ENCODE measurements around the gene ATP1B3. TPM values are rescaled to one million over a fixed set of nuclear protein-coding genes. Genes with fewer than 3 reads are reported as not detected.
A peak's percentile ranks its signal among the peaks of the same experiment; 100 is the strongest.

ATP1B3 gene
- total RNA-seq, 1 experiment from 2014 or later: 250 TPM

DNA sequence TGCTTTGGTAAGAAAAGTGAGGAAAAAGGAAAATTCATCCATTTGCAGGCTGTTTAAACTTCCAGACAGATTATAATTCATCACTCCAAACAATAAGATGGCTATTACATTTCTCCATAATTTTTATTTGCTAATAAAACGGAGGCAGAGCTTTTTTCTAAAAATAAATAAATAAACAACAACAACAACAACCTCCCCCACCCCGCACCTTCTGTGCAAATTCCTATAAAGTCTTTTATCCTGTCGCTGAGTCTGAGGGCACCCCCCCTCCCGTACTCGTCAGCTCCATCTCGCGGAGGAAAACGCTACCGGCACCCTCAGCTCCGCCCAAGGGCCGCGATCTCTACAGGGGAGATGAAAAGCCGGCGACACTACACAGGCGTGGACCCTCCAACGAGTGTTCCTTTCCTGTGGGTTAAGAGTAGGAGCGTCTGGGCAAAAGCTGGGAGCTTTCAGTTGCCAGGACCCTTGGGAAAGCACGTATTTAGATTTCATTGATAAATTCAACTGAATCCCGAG lies 1.0 kb upstream of the ATP1B3 start:
- no CpG with 5 or more reads among the region's 19 CpGs for WGBS (ENCODE audit: extremely low coverage, insufficient read length, low lambda C conversion rate)
- Histone ChIP-seq H3K18ac (ENCODE audit: insufficient read length, low read depth, low read length) (peak overlapping the region; percentile 45), H4K5ac (ENCODE audit: insufficient read length, low read depth, low read length) (no peak overlapping the region), H3K27me3 (ENCODE audit: insufficient read depth, low read length) (no peaks in the 10 kb centered on the region), H3K79me2 (ENCODE audit: insufficient read depth, low read length) (peaks cover 18% of the 10 kb centered on the region), H2BK120ac (ENCODE audit: low read depth, low read length, poor library complexity, severe bottlenecking) (peak overlapping the region; percentile 10), H2AK5ac (ENCODE audit: insufficient read length, low read length) (no peak overlapping the region), H2BK15ac (ENCODE audit: low read depth, low read length) (no peak overlapping the region), H3K4ac (ENCODE audit: low read depth, low read length) (no peak overlapping the region; the same call in 1 of the 2 replicates), H2BK5ac (ENCODE audit: insufficient read length, low read length) (no peak overlapping the region), H2BK20ac (ENCODE audit: low read depth, low read length, poor library complexity, severe bottlenecking) (no peak overlapping the region), H4K20me1 (ENCODE audit: control insufficient read depth, insufficient read depth, insufficient read length) (no peaks in the 10 kb centered on the region), H3K4me2 (ENCODE audit: insufficient read depth, insufficient read length, low read length) (peak overlapping the region; percentile 79), H3T11ph (ENCODE audit: low read length) (no peak overlapping the region), H2AFZ (ENCODE audit: low read length) (peak overlapping the region; percentile 95), H3K79me1 (ENCODE audit: insufficient read depth, low read depth, low read length, poor library complexity, severe bottlenecking) (no peaks in the 10 kb centered on the region), H3K9ac (ENCODE audit: extremely low read depth, insufficient read length, low read length) (peak overlapping the region; percentile 15), H3K23me2 (ENCODE audit: insufficient read length, low read depth, low read length, poor library complexity, severe bottlenecking) (peaks cover 14% of the 10 kb centered on the region), H3K56ac (ENCODE audit: insufficient read length, low read depth, low read length) (no peak overlapping the region), H3K4me1 (ENCODE audit: insufficient read depth, low read length) (no peaks in the 10 kb centered on the region; the same call in 1 of the 2 replicates), H4K8ac (replicated peaks; ENCODE audit: insufficient read length, low read depth, low read length) (no peak overlapping the region), H3K23ac (ENCODE audit: insufficient read length, low read depth, low read length) (no peak overlapping the region), H2BK12ac (ENCODE audit: insufficient read length, low read depth, low read length) (no peak overlapping the region), H3K9me3 (ENCODE audit: control insufficient read depth, low read depth, low read length) (no peaks in the 10 kb centered on the region), H3K14ac (ENCODE audit: insufficient read depth, low read length) (peak overlapping the region; percentile 60; the same call in 1 of the 2 replicates), H4K91ac (ENCODE audit: insufficient read length, low read depth, low read length) (no peak overlapping the region), H3K27ac (ENCODE audit: insufficient read length, low read depth, low read length) (no peak overlapping the region)
- Mint-ChIP-seq H3K4me3 (peak overlapping the region; percentile 82 to 92), H3K9me3 (no peaks in the 10 kb centered on the region), H3K27me3 (ENCODE audit: low read depth) (no peaks in the 10 kb centered on the region), H3K36me3 (ENCODE audit: insufficient read depth in 1 of 3, low read depth in 3 of 3) (peaks cover 3 to 13% (median 7%) of the 10 kb centered on the region in 3 experiments), H3K27ac (peak overlapping the region; percentile 46 to 96 (median 78); a peak in 5 of 7 replicates), H3K4me1 (peaks cover 20 to 29% of the 10 kb centered on the region in 2 experiments)
- DNase-seq: peak; percentile 82
- TF ChIP-seq, protein P1, sequence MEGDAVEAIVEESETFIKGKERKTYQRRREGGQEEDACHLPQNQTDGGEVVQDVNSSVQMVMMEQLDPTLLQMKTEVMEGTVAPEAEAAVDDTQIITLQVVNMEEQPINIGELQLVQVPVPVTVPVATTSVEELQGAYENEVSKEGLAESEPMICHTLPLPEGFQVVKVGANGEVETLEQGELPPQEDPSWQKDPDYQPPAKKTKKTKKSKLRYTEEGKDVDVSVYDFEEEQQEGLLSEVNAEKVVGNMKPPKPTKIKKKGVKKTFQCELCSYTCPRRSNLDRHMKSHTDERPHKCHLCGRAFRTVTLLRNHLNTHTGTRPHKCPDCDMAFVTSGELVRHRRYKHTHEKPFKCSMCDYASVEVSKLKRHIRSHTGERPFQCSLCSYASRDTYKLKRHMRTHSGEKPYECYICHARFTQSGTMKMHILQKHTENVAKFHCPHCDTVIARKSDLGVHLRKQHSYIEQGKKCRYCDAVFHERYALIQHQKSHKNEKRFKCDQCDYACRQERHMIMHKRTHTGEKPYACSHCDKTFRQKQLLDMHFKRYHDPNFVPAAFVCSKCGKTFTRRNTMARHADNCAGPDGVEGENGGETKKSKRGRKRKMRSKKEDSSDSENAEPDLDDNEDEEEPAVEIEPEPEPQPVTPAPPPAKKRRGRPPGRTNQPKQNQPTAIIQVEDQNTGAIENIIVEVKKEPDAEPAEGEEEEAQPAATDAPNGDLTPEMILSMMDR (conservative IDR thresholded peaks at IDR 0.05): peak; percentile 88

Data from H9 (cell line).